C4-2B (cell line): ENCODE results near the gene FAM221B.

ENCODE experiments used
- H3K27ac ChIP-seq: fragments of 450-650 bp; 2 replicates; pipeline ENCODE4 v1.5.1; 2017
- CTCF ChIP-seq: fragments of 450-650 bp; conservative IDR thresholded peaks from 2 replicates; pipeline ENCODE4 v1.5.1; 2017; ENCODE audit warnings: mild to moderate bottlenecking
- ZFX ChIP-seq: fragments of 450-650 bp; IDR thresholded peaks from 2 replicates; pipeline ENCODE4 v1.6.1; 2017

The FAM221B gene

GRCh38 chr9:35856882-35857281 is 28.4 kb upstream of the FAM221B start:
- TF ChIP-seq ZFX (no peak), CTCF (no peak)
- H3K27ac ChIP-seq = no peak overlapping the region

DNA sequence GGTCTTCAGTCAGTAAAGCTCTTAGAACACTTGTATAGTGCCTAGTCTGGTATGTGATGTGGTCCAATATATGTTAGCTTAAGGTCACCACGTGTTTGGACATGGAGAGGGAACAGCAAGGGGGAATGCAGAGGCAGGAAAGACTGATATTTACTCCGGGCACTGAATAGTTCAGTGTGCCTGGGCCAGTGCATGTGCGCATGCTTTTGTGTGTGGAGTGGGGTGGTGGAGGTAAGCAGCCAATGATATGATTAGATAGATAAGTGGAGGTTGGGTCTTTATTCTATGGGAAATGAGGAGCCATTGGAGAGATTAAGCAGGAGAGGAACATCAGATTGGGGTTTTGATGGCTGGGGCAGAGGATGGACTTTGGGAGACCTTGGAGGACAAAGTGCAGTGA is 27.7 kb upstream of the FAM221B start:
- no peak for TF ChIP-seq CTCF
- TF ChIP-seq ZFX = no peak
- no peak overlapping the region for H3K27ac ChIP-seq

DNA sequence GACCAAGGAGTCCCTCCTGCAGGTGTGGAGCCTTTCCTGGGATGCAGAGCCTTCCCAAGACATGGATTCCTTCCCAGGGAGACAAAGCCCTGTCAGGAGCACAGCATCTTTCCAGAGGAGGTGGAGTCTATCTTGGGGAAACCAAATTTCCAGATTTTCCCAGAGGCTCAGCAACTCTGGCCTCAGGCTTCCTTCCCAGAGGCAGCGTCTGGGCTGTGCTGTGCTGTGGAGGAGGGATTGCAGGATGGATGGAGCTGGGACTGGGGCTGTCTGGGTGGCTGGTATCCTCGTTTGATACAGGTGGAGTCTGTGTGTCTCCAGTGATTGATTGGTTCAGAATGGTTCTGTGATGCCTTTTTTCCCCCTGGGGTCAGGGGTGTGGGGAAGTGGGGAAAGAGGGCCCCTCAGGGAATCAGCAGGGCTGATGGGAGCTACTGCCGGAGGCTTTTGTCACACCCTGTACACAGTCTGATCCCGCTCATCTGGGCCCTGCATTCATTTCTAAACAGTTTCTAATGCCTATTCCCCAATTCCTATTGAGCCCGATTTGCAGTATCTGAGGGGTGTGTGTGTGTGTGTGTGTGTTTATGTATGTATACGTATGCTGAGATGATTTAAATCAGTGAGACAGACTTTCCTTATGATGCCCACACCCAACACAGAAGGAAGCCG is 25.7 kb upstream of the FAM221B start:
- no peak for TF ChIP-seq ZFX
- no peak for TF ChIP-seq CTCF
- no peak overlapping the region for H3K27ac ChIP-seq

GRCh38 chr9:35852876-35853865 is 24.6 kb upstream of the FAM221B start:
- H3K27ac ChIP-seq = no peak overlapping the region
- TF ChIP-seq CTCF (no peak), ZFX (no peak)

DNA sequence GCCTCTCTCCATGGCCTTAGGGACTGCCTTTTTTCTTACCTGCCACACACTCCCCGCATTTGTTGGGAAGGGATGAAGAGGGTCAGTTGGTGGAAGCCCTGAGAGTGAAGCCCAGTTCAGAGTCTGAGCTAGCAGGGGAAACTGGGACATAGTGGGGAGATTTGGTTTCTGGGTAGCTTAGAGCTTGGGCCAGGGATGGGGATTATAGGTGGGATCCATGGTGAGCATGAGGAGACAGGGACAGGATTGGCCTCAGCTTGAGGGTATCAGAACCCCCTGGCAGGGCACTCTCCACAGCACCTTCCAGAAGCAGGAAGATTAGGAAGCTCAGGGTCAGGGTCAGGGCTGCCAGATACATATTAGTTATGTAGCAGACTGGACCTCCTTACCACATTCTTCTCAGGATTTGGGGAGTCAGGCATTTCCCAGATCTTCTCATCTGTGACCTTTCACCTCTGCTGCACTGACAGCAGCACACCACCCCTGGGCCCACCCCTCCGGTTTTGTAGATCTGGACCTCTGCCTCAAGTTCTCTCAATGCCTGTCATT is 23.8 kb upstream of the FAM221B start:
- no peak overlapping the region for H3K27ac ChIP-seq
- TF ChIP-seq ZFX = no peak
- no peak for TF ChIP-seq CTCF

DNA sequence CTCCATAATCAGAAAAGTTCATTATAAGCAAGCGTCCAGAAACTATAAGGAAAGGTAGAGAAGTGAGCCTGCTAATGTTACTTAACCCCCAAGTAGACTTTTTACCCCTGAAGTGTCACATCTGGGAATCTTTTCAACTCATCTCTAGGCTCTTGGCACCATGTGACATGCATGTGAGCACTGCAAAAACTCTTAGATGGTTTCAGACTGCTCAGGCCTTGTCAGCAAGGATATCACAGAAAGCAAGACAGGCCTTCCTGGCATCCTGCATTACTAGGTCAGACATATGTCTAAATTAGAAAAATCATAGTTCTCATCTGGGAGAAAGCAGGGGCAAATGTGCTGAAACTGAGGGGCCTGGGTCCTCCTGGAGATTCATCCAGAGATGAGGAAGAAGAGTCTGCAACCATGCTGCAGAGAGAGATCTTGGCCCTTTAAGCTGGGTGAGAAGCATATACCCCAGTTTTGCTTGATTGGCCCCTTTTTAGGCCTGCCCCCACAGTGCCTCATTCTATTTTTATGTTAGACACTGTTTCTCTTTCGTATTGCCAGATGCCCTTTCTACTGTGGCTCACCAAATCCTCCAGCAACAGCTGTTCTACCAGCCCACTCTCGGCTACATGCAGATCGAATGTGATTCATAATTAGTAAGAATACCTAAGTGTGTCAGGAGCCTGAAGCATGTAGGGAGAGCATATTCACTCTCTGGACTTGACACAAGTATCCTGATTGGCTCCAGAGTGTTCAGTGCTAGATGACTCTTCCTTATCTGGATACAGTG is 19.4 kb upstream of the FAM221B start:
- TF ChIP-seq CTCF (no peak), ZFX (no peak)
- H3K27ac ChIP-seq = no peak overlapping the region; the same call in 1 of the 2 replicates
